K562 (cell line): Measurements from ENCODE around the gene PMF1. TPM values are rescaled to one million over a fixed set of nuclear protein-coding genes. Genes with fewer than 3 reads are reported as not detected.

Source experiments
- ATAC-seq: fragments of 200-7000 bp; cut with Tn5 transposase; 3 replicates; pipeline ENCODE4 v1.9.1; 2020; ENCODE audit warnings: moderate library complexity
- BruUV-seq: library from RNA; stranded (reverse); fragments of 400-500 nt; replicated peaks from 2 replicates; lab custom pipeline; 2021; lab: Mats Ljungman, UMichigan
- CTCF ChIA-PET: fragments of 300-600 bp; formaldehyde crosslinking; extraction: SDS; loops from one replicate; lab custom pipeline; 2021; ENCODE audit warnings: low intra/inter-chr PET ratio; lab: Yijun Ruan, JAX
- POLR2A ChIA-PET: fragments of 300-600, 350-650 bp; sonication (Branson Sonifier 250); formaldehyde crosslinking; extraction: SDS; loops from one replicate; lab custom pipeline; 2021; ENCODE audit warnings: antibody characterized with exemption, inconsistent platforms; lab: Yijun Ruan, JAX
- DNase-seq, 4 experiments: peaks; one replicate each; pipeline versions ENCODE4 v3.0.0 to v3.0.0-alpha.2; 2011 to 2018; ENCODE audit warnings: low spot score in 3 of 4, mixed read lengths in 3 of 4; ENCODE audit errors: extremely low read depth in 1 of 4
- FAIRE-seq: peaks from 2 replicates; lab custom pipeline; 2011; peaks lifted over from hg19 to GRCh38; lab: Jason Lieb, UNC
- H2AFZ ChIP-seq: 2 replicates; pipeline ENCODE4 v1.6.0; 2011; ENCODE audit warnings: low read depth, low read length, control low read depth, inconsistent platforms
- H3K27ac ChIP-seq: fragments of 200-600 bp; 3 replicates; pipeline ENCODE4 v1.8.0; 2011; ENCODE audit warnings: low read depth, mild to moderate bottlenecking, control low read depth, inconsistent platforms, low read length, moderate library complexity, mixed read lengths; ENCODE audit errors: extremely low read depth
- H3K27me3 ChIP-seq, 2 experiments: fragments of 300-600 bp in 1 of 2; 2 replicates in 1 of 2; 3 replicates in 1 of 2; pipeline versions ENCODE4 v1.6.0 to v1.8.0; 2011; ENCODE audit warnings: inconsistent platforms in 2 of 2, low read length in 2 of 2, mild to moderate bottlenecking in 1 of 2, mixed read lengths in 1 of 2, moderate library complexity in 1 of 2; ENCODE audit not compliant: control insufficient read depth in 2 of 2, insufficient read depth in 2 of 2
- H3K36me3 ChIP-seq: fragments of 300-600 bp; 3 replicates; pipeline ENCODE4 v1.8.0; 2011; ENCODE audit warnings: mild to moderate bottlenecking, low read length, inconsistent platforms; ENCODE audit not compliant: control insufficient read depth, insufficient read depth
- H3K4me1 ChIP-seq, 2 experiments: fragments of 200-600 bp in 1 of 2; replicated peaks in 1 of 2; 2 replicates in 1 of 2; 3 replicates in 1 of 2; pipeline versions ENCODE4 v1.5.1 to v1.8.0; 2011; ENCODE audit warnings: inconsistent platforms in 2 of 2, low read length in 2 of 2, mild to moderate bottlenecking in 1 of 2, mixed read lengths in 1 of 2, moderate library complexity in 1 of 2; ENCODE audit not compliant: control insufficient read depth in 2 of 2, insufficient read depth in 2 of 2
- H3K4me2 ChIP-seq: 2 replicates; pipeline ENCODE4 v1.6.1; 2011; ENCODE audit warnings: low read length, control low read depth, inconsistent platforms, mixed read lengths; ENCODE audit not compliant: insufficient read depth
- H3K4me3 ChIP-seq: fragments of 200-600 bp; sonication (generic), shearing (Covaris generic); 2 replicates; pipeline ENCODE4 v1.5.1; 2016; ENCODE audit warnings: control low read depth, inconsistent platforms
- H3K79me2 ChIP-seq: fragments of 200-600 bp; 3 replicates; pipeline ENCODE4 v1.8.0; 2011; ENCODE audit warnings: low read length, inconsistent platforms; ENCODE audit not compliant: control insufficient read depth, insufficient read depth
- H3K9ac ChIP-seq, 2 experiments: 2 replicates each; pipeline versions ENCODE4 v1.6.0 to v1.6.1; 2011; ENCODE audit warnings: low read depth in 2 of 2, low read length in 2 of 2, control low read depth in 1 of 2, inconsistent platforms in 1 of 2, mild to moderate bottlenecking in 1 of 2, mixed read lengths in 1 of 2; ENCODE audit not compliant: insufficient read depth in 1 of 2
- H3K9me1 ChIP-seq: one replicate; pipeline ENCODE4 v1.6.0; 2011; ENCODE audit warnings: inconsistent platforms, mild to moderate bottlenecking, low read length, moderate library complexity; ENCODE audit not compliant: control insufficient read depth, insufficient read depth
- H3K9me3 ChIP-seq: replicated peaks from 2 replicates; pipeline ENCODE4 v1.5.1; 2011; ENCODE audit warnings: low read depth, low read length, inconsistent platforms; ENCODE audit not compliant: control insufficient read depth, insufficient read depth
- H4K20me1 ChIP-seq: replicated peaks from 2 replicates; pipeline ENCODE4 v1.6.1; 2011; ENCODE audit warnings: low read length, inconsistent platforms, mixed read lengths; ENCODE audit not compliant: control insufficient read depth, insufficient read depth
- ATF3 ChIP-seq, 2 experiments: fragments of 450-650 bp in 1 of 2; sonication (generic) in 1 of 2; formaldehyde crosslinking in 1 of 2; IDR thresholded peaks in 1 of 2; conservative IDR thresholded peaks in 1 of 2; 2 replicates each; pipeline versions ENCODE4 v1.6.1 to v1.8.1; 2016 to 2023; ENCODE audit warnings: mild to moderate bottlenecking in 2 of 2, moderate library complexity in 2 of 2, inconsistent platforms in 1 of 2, missing genetic modification reagents in 1 of 2
- ETS1 ChIP-seq: conservative IDR thresholded peaks from 2 replicates; pipeline ENCODE4 v1.6.1; 2011; ENCODE audit warnings: low read depth, mild to moderate bottlenecking, low read length; ENCODE audit not compliant: control insufficient read depth
- HMGN3 ChIP-seq: IDR thresholded peaks from 2 replicates; pipeline ENCODE4 v1.6.1; 2011; ENCODE audit warnings: borderline replicate concordance, low read depth, mild to moderate bottlenecking, mixed read lengths, low read length; ENCODE audit not compliant: insufficient read length; ENCODE audit errors: extremely low read depth
- MCM5 ChIP-seq: fragments of 450-650 bp; IDR thresholded peaks from 2 replicates; pipeline ENCODE4 v1.6.1; 2016; ENCODE audit warnings: low read depth
- MEIS2 ChIP-seq: fragments of 450-650 bp; IDR thresholded peaks from 2 replicates; pipeline ENCODE4 v1.6.1; 2014; ENCODE audit warnings: mild to moderate bottlenecking; ENCODE audit not compliant: partially characterized antibody
- MITF ChIP-seq: IDR thresholded peaks from 2 replicates; pipeline ENCODE4 v1.6.1; 2014; ENCODE audit warnings: antibody characterized with exemption
- NFATC3 ChIP-seq: fragments of 450-650 bp; IDR thresholded peaks from 2 replicates; pipeline ENCODE4 v1.6.1; 2017; ENCODE audit warnings: mild to moderate bottlenecking
- SNRNP70 ChIP-seq: fragments of 200-400 bp; formaldehyde crosslinking; optimal IDR thresholded peaks from 2 replicates; pipeline ENCODE3; 2017; ENCODE audit warnings: low read depth, low read length
- SREBF2 ChIP-seq: sonication (generic); formaldehyde crosslinking; IDR thresholded peaks from 2 replicates; pipeline ENCODE4 v1.4.0; 2020; ENCODE audit warnings: mild to moderate bottlenecking, missing genetic modification reagents
- TAF7 ChIP-seq: fragments of 450-650 bp; IDR thresholded peaks from 2 replicates; pipeline ENCODE4 v1.6.1; 2016; ENCODE audit warnings: missing genetic modification characterization, missing compliant biosample characterization
- ZBTB1 ChIP-seq: sonication (generic); formaldehyde crosslinking; IDR thresholded peaks from 2 replicates; pipeline ENCODE4 v1.8.1; 2023; ENCODE audit warnings: missing genetic modification reagents, low read depth, mild to moderate bottlenecking, borderline replicate concordance
- ZNF586 ChIP-seq: fragments of 450-650 bp; formaldehyde crosslinking; conservative IDR thresholded peaks from 2 replicates; pipeline ENCODE4 v1.4.0; 2020; ENCODE audit warnings: mild to moderate bottlenecking, moderate library complexity
- WGBS: fragments of 100-300 bp; shearing (Covaris generic); methylation state at CpG from one replicate; pipeline ENCODE4 v1.1.6; 2016; ENCODE audit warnings: low coverage, mixed read lengths; ENCODE audit not compliant: insufficient coverage; ENCODE audit errors: missing lambda C conversion rate; 5-methylcytosine and 5-hydroxymethylcytosine counted together
- in situ Hi-C: fragments of 300-500 bp; cut with MboI; formaldehyde crosslinking; loops from 4 replicates; pipeline ENCODE4 v1.15.0; 2018; ENCODE audit warnings: inconsistent platforms, mixed read lengths
- intact Hi-C: fragments of 100-400 bp; cut with micrococcal nuclease; formaldehyde crosslinking; loops from 2 replicates; pipeline ENCODE4 v1.14.2; 2022
- polyA plus RNA-seq, 8 experiments: library from polyadenylated mRNA; depleted of rRNA in 4 of 8; stranded (reverse) in 5 of 8; unstranded in 3 of 8; fragments of >200 nt; fragmentation: Nextera tagmentation in 2 of 8; fragmentation: Illumina TruSeq in 1 of 8; extraction: Ambion mirVana in 2 of 8; extraction: Trizol in 1 of 8; gene quantifications; 2 replicates each; pipeline versions ENCODE4 v1.2.1 to v1.2.3, GENCODE V29; 2011 to 2014; ENCODE audit warnings: inconsistent platforms in 1 of 8, missing spikeins in 1 of 8
- total RNA-seq, 7 experiments: library from RNA; depleted of rRNA in 6 of 7; stranded (reverse); fragments of >200 nt in 6 of 7; fragmentation: Illumina TruSeq in 2 of 7; extraction: Trizol in 2 of 7; gene quantifications; 2 replicates each; pipeline versions ENCODE4 v1.2.1 to v1.2.3, GENCODE V29; 2011 to 2021; ENCODE audit warnings: low replicate concordance in 1 of 7

PMF1 gene
- total and polyA plus RNA-seq, 9 of the 15 experiments (the other 6 are each of a cell fraction or from before 2014, with no cell fraction given): 9.4 to 92.9 (median 71.0) TPM

- Histone ChIP-seq H3K9ac (no peak overlapping the region), H3K4me3 (no peak overlapping the region), H3K27ac (0 out of 3 replicates have a peak overlapping the region, but pooled peaks have one; percentile 22), H3K36me3 (peaks cover 23% of the 10 kb centered on the region; the same call in 2 of the 3 replicates), H3K4me2 (no peak overlapping the region), H3K27me3 (no peaks in the 10 kb centered on the region), H2AFZ (no peak overlapping the region), H3K9me1 (no peaks in the 10 kb centered on the region), H3K4me1 (peaks cover 9 to 14% of the 10 kb centered on the region in 2 experiments; a peak in 4 of 5 replicates), H3K9me3 (no peaks in the 10 kb centered on the region), H3K79me2 (no peaks in the 10 kb centered on the region), H4K20me1 (no peaks in the 10 kb centered on the region)
- ATAC-seq (no peak), FAIRE-seq (no peak), DNase-seq (no peak)
- ChIA-PET POLR2A (interaction anchor here (1.4 kb wide), 1 partner anchor 16 kb away, joined by 4 read pairs; the partner anchor contains the start of gene PMF1), CTCF (interaction anchor here (0.7 kb wide), 1 partner anchor 88 kb away, joined by 4 read pairs; no protein-coding TSS in a partner anchor)
- intact Hi-C loops: loop anchor here (5.0 kb wide), 1 partner anchor 131 kb away; no protein-coding TSS in a partner anchor
- BruUV-seq: no TSS peak
- in situ Hi-C loops: no loop called here
- WGBS: 76% methylated on average over 7 of the region's 7 CpGs
- TF ChIP-seq HMGN3: no peak
- TF ChIP-seq MCM5: no peak
- TF ChIP-seq SNRNP70: no peak
- TF ChIP-seq ATF3 (IDR thresholded peaks at IDR 0.05): no peak
- no peak for TF ChIP-seq ATF3 (CRISPR knock-in tag; conservative IDR thresholded peaks at IDR 0.05)
- TF ChIP-seq ZNF586 (CRISPR knock-in tag): no peak
- no peak for TF ChIP-seq TAF7 (tag)
- no peak for TF ChIP-seq ETS1
- TF ChIP-seq MITF: no peak
- no peak for TF ChIP-seq SREBF2 (CRISPR knock-in tag)
- no peak for TF ChIP-seq ZBTB1 (CRISPR knock-in tag)
- no peak for TF ChIP-seq NFATC3
- TF ChIP-seq MEIS2: no peak
Measured at GRCh38 chr1:156228501-156228900, 15.7 kb downstream of the PMF1 start.
